ENCODE data around the gene ACP6. TPM values are rescaled to one million over a fixed set of nuclear protein-coding genes. Genes with fewer than 3 reads are reported as not detected.

Gene ACP6
- total RNA-seq, 1 donor from 2014 or later: 14.3 TPM

GRCh38 chr1:147648933-147649332 is 21.4 kb downstream of the ACP6 start:
- ATAC-seq: no peak

- no peak for ATAC-seq
Measured at GRCh38 chr1:147647796-147648633, 22.3 kb downstream of the ACP6 start.

- no peak for ATAC-seq
Measured at GRCh38 chr1:147643974-147644373, 26.4 kb downstream of the ACP6 start.

- ATAC-seq: no peak
Measured at GRCh38 chr1:147641695-147642592, 28.4 kb downstream of the ACP6 start.

GRCh38 chr1:147641291-147641690 is 29.0 kb downstream of the ACP6 start:
- ATAC-seq: no peak

- ATAC-seq: peak; percentile 96
Measured at GRCh38 chr1:147640553-147641165, 29.7 kb downstream of the ACP6 start.

GRCh38 chr1:147636314-147636713 is 34.0 kb downstream of the ACP6 start:
- no peak for ATAC-seq

GRCh38 chr1:147635342-147635741 is 35.0 kb downstream of the ACP6 start:
- no peak for ATAC-seq

GRCh38 chr1:147634645-147635044 is 35.7 kb downstream of the ACP6 start:
- ATAC-seq: no peak

- ATAC-seq: no peak
Measured at GRCh38 chr1:147633759-147634158, 36.6 kb downstream of the ACP6 start.

GRCh38 chr1:147631839-147632238 is 38.5 kb downstream of the ACP6 start:
- no peak for ATAC-seq

GRCh38 chr1:147630447-147630846 is 39.9 kb downstream of the ACP6 start:
- no peak for ATAC-seq

GRCh38 chr1:147630022-147630421 is 40.3 kb downstream of the ACP6 start:
- ATAC-seq: no peak

- ATAC-seq: no peak
Measured at GRCh38 chr1:147628441-147628840, 41.9 kb downstream of the ACP6 start.

GRCh38 chr1:147627435-147628110 is 42.8 kb downstream of the ACP6 start:
- ATAC-seq: peak; percentile 55

GRCh38 chr1:147626739-147627138 is 43.6 kb downstream of the ACP6 start:
- no peak for ATAC-seq

GRCh38 chr1:147626291-147626690 is 44.0 kb downstream of the ACP6 start:
- no peak for ATAC-seq

- ATAC-seq: no peak
Measured at GRCh38 chr1:147625362-147625995, 44.8 kb downstream of the ACP6 start.

GRCh38 chr1:147624529-147624928 is 45.8 kb downstream of the ACP6 start:
- no peak for ATAC-seq

GRCh38 chr1:147624011-147624410 is 46.3 kb downstream of the ACP6 start:
- no peak for ATAC-seq

- ATAC-seq: no peak
Measured at GRCh38 chr1:147622731-147623130, 47.6 kb downstream of the ACP6 start.

- no peak for ATAC-seq
Measured at GRCh38 chr1:147620543-147620942, 49.8 kb downstream of the ACP6 start.

All from esophagus mucosa (tissue), 1 donor.